ENCODE results near the gene FUBP3. TPM values are rescaled to one million over a fixed set of nuclear protein-coding genes. Genes with fewer than 3 reads are reported as not detected.

Gene FUBP3
- total RNA-seq, 1 donor from 2014 or later: 55.8 TPM

DNA sequence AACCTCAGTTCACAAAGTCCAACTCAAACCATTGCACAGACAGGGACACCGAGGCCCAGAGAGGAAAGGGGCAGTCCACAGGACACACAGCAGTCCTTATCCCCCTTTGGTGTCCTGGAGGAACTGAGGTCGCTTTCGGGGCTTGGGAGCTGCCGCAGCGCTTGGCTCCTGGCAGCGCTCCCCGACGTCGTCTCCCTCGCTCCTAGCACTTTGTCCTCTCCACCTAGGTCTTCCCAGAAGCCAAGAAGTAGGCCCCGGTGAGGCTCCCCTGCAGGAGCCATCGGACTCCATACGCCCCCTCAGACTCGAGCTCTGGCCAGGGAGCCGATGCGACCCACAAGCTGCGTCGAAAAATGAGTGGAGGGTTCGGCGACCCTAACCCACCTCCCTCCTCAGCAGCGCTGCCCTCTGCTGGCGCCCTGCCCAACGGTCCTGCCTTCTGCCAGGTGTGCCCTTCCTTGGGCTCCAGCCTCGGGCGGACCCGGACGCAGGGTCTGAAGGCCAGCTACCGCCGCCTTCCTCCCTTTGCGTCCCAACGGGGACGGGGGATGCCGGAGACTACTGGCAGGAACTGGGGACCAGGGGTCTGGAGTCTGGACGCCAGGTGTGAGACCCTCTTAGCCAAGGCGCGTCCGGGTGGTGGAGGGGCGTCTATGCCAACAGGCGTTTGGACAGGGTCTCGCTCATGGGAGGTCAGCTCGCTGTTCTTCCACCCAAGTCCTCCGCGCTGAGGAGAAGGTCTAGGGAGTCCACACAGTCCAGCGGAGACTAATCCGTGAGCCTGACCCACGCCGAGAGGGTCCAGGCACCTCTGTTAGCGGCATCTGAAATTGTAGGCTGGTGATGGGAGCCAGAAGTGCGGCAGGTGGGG, 83.0 kb downstream of the FUBP3 start:
- Mint-ChIP-seq H3K27ac (no peak overlapping the region), H3K36me3 (ENCODE audit: low read depth) (peaks cover 3% of the 10 kb centered on the region), H3K4me3 (peak overlapping the region; percentile 40), H3K4me1 (peaks cover 10% of the 10 kb centered on the region), H3K9me3 (no peaks in the 10 kb centered on the region), H3K27me3 (peaks cover 58% of the 10 kb centered on the region)
- intact Hi-C loops (cut with micrococcal nuclease): no loop called here
- no peak for DNase-seq

GRCh38 chr9:130662970-130663257, 83.5 kb downstream of the FUBP3 start:
- no peak for DNase-seq
- H3K4me1 Mint-ChIP-seq: peaks cover 10% of the 10 kb centered on the region
- peaks cover 59% of the 10 kb centered on the region for H3K27me3 Mint-ChIP-seq
- peak overlapping the region; percentile 40 for H3K4me3 Mint-ChIP-seq
- intact Hi-C loops (cut with micrococcal nuclease): no loop called here
- H3K27ac Mint-ChIP-seq: no peak overlapping the region
- H3K36me3 Mint-ChIP-seq (ENCODE audit: low read depth): peaks cover 3% of the 10 kb centered on the region
- no peaks in the 10 kb centered on the region for H3K9me3 Mint-ChIP-seq

- Mint-ChIP-seq H3K36me3 (ENCODE audit: low read depth) (peaks cover 3% of the 10 kb centered on the region), H3K9me3 (no peaks in the 10 kb centered on the region), H3K4me3 (no peak overlapping the region), H3K27me3 (peaks cover 59% of the 10 kb centered on the region), H3K4me1 (peaks cover 10% of the 10 kb centered on the region), H3K27ac (no peak overlapping the region)
- intact Hi-C loops (cut with micrococcal nuclease): no loop called here
- DNase-seq: no peak
These were observed 84.0 kb downstream of the FUBP3 start for GRCh38 chr9:130663258-130663976.

DNA sequence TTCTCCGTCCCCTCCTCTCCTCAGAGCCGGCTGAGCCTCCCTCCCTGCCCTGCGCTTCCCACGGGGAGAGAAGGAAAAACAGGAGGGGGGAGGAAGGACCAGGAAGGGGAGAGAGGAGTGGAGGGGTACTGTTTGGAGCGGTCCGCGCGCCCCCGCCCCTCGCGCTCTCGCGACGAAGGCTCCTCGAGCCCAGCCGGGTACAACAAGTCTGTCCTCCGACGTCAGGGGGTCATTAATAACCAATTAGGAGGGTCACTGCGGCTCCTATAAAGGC, 84.5 kb downstream of the FUBP3 start:
- Mint-ChIP-seq H3K36me3 (ENCODE audit: low read depth) (peaks cover 3% of the 10 kb centered on the region), H3K9me3 (no peaks in the 10 kb centered on the region), H3K27me3 (peaks cover 58% of the 10 kb centered on the region), H3K4me3 (no peak overlapping the region), H3K27ac (no peak overlapping the region), H3K4me1 (peaks cover 10% of the 10 kb centered on the region)
- intact Hi-C loops (cut with micrococcal nuclease): no loop called here
- no peak for DNase-seq

GRCh38 chr9:130664251-130665028, 85.1 kb downstream of the FUBP3 start, which contains the start of gene PRDM12:
Gene PRDM12 (plus strand): TSS chr9:130664594. CDS start chr9:130664654, 60 bp downstream.
- intact Hi-C loops (cut with micrococcal nuclease): no loop called here
- H3K27me3 Mint-ChIP-seq: peaks cover 54% of the 10 kb centered on the region
- H3K4me1 Mint-ChIP-seq: peaks cover 10% of the 10 kb centered on the region
- DNase-seq: no peak
- H3K27ac Mint-ChIP-seq: peak within 1 kb of the TSS; percentile 23
- peak within 1 kb of the TSS; percentile 2 for H3K4me3 Mint-ChIP-seq
- peaks cover 3% of the 10 kb centered on the region for H3K36me3 Mint-ChIP-seq (ENCODE audit: low read depth)
- no peaks in the 10 kb centered on the region for H3K9me3 Mint-ChIP-seq

DNA sequence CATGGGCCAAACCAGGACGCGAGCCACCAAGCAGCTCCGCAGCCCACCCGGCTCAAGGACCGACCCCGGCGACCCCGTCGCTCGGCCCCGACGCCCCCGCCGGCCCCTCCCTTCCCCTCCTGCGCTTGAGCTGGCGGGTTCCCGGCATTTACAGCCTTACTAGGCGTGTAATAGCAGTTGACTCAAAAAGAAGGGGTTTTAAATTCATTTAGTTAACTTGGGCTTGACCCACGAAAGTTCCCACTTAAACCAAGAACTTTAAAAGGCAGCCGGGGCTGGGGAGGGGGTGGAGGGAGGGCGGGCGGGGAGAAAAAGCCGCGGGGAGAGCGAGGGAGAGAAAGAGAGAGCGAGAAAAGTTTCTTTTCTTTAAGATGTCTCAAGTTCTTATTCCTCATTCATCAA, 85.7 kb downstream of the FUBP3 start:
- H3K9me3 Mint-ChIP-seq: no peaks in the 10 kb centered on the region
- peaks cover 10% of the 10 kb centered on the region for H3K4me1 Mint-ChIP-seq
- DNase-seq: no peak
- peak overlapping the region; percentile 23 for H3K27ac Mint-ChIP-seq
- H3K4me3 Mint-ChIP-seq: no peak overlapping the region
- peaks cover 3% of the 10 kb centered on the region for H3K36me3 Mint-ChIP-seq (ENCODE audit: low read depth)
- intact Hi-C loops (cut with micrococcal nuclease): no loop called here
- peaks cover 52% of the 10 kb centered on the region for H3K27me3 Mint-ChIP-seq

DNA sequence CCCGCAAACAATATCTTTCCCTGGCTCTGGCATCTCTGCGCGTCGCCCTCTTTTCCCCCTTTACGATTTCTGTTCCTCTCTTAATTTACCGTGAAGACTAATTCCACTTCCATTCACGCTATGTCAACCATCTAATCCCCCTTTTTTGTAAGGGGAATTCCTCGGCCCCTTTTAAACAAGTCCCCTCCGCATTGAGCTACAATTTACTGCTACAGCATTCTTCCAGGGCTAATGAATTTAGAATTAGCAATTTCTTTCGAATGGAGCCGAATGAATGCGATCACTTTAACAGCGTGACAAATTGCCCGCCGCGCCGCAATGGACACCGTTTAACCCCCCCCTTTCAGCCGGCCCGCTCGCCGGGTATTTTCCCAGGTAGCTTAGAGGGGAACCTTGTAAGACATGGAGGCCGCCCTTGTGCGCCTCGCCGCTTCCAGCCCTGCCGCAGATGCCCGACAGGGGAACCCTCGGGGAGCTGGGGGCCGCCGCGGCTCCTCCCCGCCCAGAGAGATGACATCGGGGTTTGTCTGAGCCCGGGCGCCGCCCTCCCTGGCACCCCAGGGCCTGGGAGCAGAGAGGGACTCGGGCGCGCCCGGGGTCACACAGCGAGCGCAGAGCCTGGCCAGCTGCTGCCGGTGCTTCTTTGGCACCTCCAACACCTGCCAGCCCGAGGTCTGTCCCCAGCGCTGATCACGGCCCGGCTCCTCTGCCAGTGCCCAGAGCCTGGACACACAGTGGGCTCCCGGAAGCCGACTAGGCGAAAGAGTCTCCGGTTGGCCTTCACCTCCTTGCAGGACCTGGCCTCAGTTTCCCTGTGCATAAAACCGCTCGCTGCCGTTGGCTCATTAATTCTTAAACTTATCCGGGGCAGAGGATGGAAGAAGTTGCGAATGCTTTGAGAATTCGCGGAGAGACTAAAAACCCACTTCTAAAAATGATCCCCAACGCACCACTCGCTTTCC, 86.3 kb downstream of the FUBP3 start:
- DNase-seq: no peak
- intact Hi-C loops (cut with micrococcal nuclease): no loop called here
- peak overlapping the region; percentile 23 for H3K27ac Mint-ChIP-seq
- peaks cover 10% of the 10 kb centered on the region for H3K4me1 Mint-ChIP-seq
- H3K9me3 Mint-ChIP-seq: no peaks in the 10 kb centered on the region
- H3K36me3 Mint-ChIP-seq (ENCODE audit: low read depth): peaks cover 3% of the 10 kb centered on the region
- H3K27me3 Mint-ChIP-seq: peaks cover 53% of the 10 kb centered on the region
- peak overlapping the region; percentile 2 for H3K4me3 Mint-ChIP-seq

DNA sequence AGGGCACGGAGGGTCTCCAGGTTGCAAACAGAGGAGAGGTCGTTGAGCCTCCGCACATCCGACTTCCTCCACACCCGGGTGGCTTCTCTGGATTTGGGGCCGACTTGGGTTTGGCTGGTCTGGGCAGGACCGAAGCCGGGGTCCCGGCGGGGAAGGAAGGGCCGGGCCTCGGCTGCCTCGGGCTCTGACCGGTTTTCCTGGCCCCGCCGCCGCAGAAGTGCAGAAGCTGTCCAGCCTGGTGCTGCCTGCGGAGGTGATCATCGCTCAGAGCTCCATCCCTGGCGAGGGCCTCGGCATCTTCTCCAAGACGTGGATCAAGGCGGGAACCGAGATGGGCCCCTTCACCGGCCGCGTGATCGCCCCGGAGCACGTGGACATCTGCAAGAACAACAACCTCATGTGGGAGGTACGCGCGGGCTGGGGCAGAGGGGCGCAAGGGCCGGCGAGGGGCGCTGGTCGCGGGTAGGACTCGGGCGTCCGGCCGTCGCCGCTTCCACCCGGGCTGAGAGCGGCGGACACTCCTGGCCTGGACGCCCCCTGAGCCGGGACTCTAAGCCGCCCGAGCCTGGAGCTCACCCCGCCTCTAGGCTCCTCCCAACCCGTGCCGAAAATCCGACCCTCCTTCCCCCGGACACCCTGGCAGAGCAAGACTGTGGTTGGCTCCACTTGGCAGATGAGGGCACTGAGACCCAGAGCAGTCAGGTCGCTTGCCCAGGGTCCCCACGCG, 87.2 kb downstream of the FUBP3 start:
- Mint-ChIP-seq H3K4me3 (no peak overlapping the region), H3K27me3 (peaks cover 52% of the 10 kb centered on the region), H3K9me3 (no peaks in the 10 kb centered on the region), H3K4me1 (peaks cover 10% of the 10 kb centered on the region), H3K36me3 (ENCODE audit: low read depth) (peaks cover 3% of the 10 kb centered on the region), H3K27ac (no peak overlapping the region)
- no peak for DNase-seq
- intact Hi-C loops (cut with micrococcal nuclease): no loop called here

GRCh38 chr9:130667120-130667435, 87.7 kb downstream of the FUBP3 start:
- intact Hi-C loops (cut with micrococcal nuclease): no loop called here
- Mint-ChIP-seq H3K4me3 (no peak overlapping the region), H3K36me3 (ENCODE audit: low read depth) (peaks cover 3% of the 10 kb centered on the region), H3K9me3 (no peaks in the 10 kb centered on the region), H3K27ac (no peak overlapping the region), H3K27me3 (peaks cover 47% of the 10 kb centered on the region), H3K4me1 (peaks cover 10% of the 10 kb centered on the region)
- DNase-seq: no peak

DNA sequence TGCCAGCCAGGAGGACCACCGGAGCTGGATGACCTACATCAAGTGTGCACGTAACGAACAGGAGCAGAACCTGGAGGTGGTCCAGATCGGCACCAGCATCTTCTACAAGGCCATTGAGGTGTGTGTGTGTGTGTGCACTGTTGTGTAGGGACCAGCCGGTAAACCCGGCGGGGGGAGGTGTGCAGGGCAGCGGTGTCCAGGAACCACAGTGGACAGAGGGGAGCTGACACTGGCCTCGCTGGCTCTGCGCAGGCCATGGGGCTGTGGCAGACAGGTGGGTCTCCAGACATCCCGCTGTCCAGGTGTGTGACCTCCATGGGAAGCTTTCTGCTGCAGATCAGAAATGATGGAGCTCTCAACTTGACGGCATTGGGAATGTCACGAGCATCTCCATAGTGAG, 88.8 kb downstream of the FUBP3 start:
- H3K36me3 Mint-ChIP-seq (ENCODE audit: low read depth): peaks cover 3% of the 10 kb centered on the region
- H3K4me3 Mint-ChIP-seq: no peak overlapping the region
- H3K27me3 Mint-ChIP-seq: peaks cover 37% of the 10 kb centered on the region
- intact Hi-C loops (cut with micrococcal nuclease): no loop called here
- no peak overlapping the region for H3K27ac Mint-ChIP-seq
- no peak for DNase-seq
- H3K9me3 Mint-ChIP-seq: no peaks in the 10 kb centered on the region
- peaks cover 6% of the 10 kb centered on the region for H3K4me1 Mint-ChIP-seq

DNA sequence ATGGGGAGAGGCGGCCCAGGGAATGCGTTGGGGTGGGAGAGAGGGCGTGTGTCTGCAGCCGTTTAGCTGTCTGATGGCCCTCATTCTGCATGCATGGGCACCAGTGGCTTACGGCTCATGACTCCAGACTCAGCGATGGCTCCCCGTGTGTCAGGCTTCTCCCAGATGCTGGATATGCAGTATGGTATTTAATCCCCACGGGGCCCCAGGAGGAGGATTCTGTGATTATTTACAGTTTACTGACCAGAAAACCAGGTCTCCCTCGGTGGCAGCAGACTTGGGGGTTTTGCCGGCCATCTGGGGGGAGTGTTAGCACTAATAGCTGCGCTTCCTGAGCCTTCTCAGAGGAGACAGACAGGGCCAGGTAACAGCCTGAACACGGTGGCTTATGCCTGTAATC, 89.3 kb downstream of the FUBP3 start:
- no peak overlapping the region for H3K27ac Mint-ChIP-seq
- peaks cover 6% of the 10 kb centered on the region for H3K4me1 Mint-ChIP-seq
- no peaks in the 10 kb centered on the region for H3K9me3 Mint-ChIP-seq
- no peak overlapping the region for H3K4me3 Mint-ChIP-seq
- H3K36me3 Mint-ChIP-seq (ENCODE audit: low read depth): peaks cover 3% of the 10 kb centered on the region
- peaks cover 37% of the 10 kb centered on the region for H3K27me3 Mint-ChIP-seq
- DNase-seq: no peak
- intact Hi-C loops (cut with micrococcal nuclease): no loop called here

GRCh38 chr9:130669965-130670364, 90.6 kb downstream of the FUBP3 start:
- Mint-ChIP-seq H3K27me3 (peaks cover 31% of the 10 kb centered on the region), H3K9me3 (no peaks in the 10 kb centered on the region), H3K4me3 (no peak overlapping the region), H3K36me3 (ENCODE audit: low read depth) (peaks cover 3% of the 10 kb centered on the region), H3K27ac (no peak overlapping the region), H3K4me1 (peaks cover 3% of the 10 kb centered on the region)
- intact Hi-C loops (cut with micrococcal nuclease): no loop called here
- DNase-seq: no peak

GRCh38 chr9:130670644-130671043, 91.3 kb downstream of the FUBP3 start:
- Mint-ChIP-seq H3K4me3 (no peak overlapping the region), H3K9me3 (no peaks in the 10 kb centered on the region), H3K27ac (no peak overlapping the region), H3K4me1 (no peaks in the 10 kb centered on the region), H3K36me3 (ENCODE audit: low read depth) (no peaks in the 10 kb centered on the region), H3K27me3 (peaks cover 26% of the 10 kb centered on the region)
- intact Hi-C loops (cut with micrococcal nuclease): no loop called here
- DNase-seq: no peak
